22Rv1 (cell line): ENCODE data around the gene HMBS.
"Not testable (repeated sequence)": the region's sequence is repeated elsewhere in the genome, so short reads cannot be mapped to it uniquely, and the experiment has no call there.

ENCODE experiments used
- H3K27ac ChIP-seq: fragments of 450-650 bp; 2 replicates; pipeline ENCODE4 v1.5.1; 2017
- CTCF ChIP-seq: fragments of 450-650 bp; IDR thresholded peaks from 2 replicates; pipeline ENCODE4 v1.5.1; 2017; ENCODE audit warnings: mild to moderate bottlenecking
- ZFX ChIP-seq: fragments of 450-650 bp; IDR thresholded peaks from 2 replicates; pipeline ENCODE4 v1.6.1; 2017; ENCODE audit warnings: antibody characterized with exemption, borderline replicate concordance

The HMBS gene

DNA sequence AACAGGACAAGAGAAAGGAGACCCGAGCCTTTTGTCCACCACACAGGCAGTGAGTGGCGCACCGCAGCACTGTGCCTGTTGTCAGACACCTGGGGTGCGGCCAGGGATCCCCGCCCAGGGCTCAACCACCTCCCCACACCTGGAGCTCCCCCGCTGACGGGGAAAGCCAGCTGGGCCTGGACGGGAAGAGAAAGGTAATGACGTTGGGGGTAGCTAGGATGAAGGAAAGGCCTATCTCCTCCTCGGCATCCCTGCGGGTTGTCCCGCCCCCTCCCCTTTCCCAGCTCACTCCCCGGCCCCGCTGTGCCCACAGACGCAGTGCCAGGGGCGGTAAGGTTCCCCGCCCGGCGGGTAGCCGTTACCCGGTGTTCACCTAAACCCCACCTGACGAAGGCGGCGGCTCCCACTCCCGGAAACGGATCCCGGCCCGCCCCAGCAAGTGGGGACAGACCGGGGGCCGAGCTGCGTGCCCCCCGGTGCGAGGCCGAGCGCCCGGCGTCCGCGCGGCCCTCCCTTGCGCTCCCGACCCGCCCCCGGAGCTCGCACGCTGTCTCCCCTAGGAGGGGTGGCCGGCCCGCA lies 28.2 kb upstream of the HMBS start:
- peak overlapping the region; percentile 80 for H3K27ac ChIP-seq
- no peak for TF ChIP-seq CTCF
- TF ChIP-seq ZFX, result no peak

GRCh38 chr11:119057000-119057769 lies 27.5 kb upstream of the HMBS start, which contains the start of gene HYOU1:
Gene HYOU1, minus strand, starts transcription at chr11:119057205. Its CDS starts 1,045 bp downstream, at chr11:119056160.
- peak within 1 kb of the TSS; percentile 80 for H3K27ac ChIP-seq
- TF ChIP-seq ZFX, result no peak
- peak; percentile 49 for TF ChIP-seq CTCF

- not testable (repeated sequence) for H3K27ac ChIP-seq
Measured at GRCh38 chr11:119059128-119059527, 25.6 kb upstream of the HMBS start.

GRCh38 chr11:119061256-119061655 lies 23.4 kb upstream of the HMBS start:
- no peak overlapping the region for H3K27ac ChIP-seq

GRCh38 chr11:119062779-119063178 lies 21.9 kb upstream of the HMBS start:
- peak overlapping the region; percentile 4; the same call in 1 of the 2 replicates for H3K27ac ChIP-seq
- TF ChIP-seq CTCF (no peak), ZFX (no peak)

More at GRCh38 chr11:119061256-119061655, 23.4 kb upstream of the HMBS start:
- TF ChIP-seq CTCF (no peak), ZFX (no peak)

DNA sequence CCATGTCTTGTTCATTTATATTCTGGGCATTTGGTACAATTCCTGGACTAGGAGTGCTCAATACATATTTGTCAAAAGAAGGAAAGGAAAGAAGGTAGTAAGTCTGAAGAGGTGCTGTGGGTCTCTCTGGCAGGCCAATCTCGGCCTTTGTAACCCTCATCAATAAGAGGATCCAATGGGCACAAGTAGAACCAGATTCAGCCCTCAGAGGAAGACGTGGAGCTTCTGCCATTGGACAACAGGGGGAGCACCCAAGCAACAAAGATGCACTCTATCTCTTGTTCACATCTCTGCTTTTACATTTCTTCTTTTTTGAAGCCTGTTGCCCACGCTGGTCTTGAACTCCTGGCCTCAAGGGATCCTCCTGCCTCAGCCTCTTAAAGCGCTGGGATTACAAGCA lies 19.3 kb upstream of the HMBS start:
- H3K27ac ChIP-seq, result no peak overlapping the region
- no peak for TF ChIP-seq ZFX
- TF ChIP-seq CTCF, result peak; percentile 60

DNA sequence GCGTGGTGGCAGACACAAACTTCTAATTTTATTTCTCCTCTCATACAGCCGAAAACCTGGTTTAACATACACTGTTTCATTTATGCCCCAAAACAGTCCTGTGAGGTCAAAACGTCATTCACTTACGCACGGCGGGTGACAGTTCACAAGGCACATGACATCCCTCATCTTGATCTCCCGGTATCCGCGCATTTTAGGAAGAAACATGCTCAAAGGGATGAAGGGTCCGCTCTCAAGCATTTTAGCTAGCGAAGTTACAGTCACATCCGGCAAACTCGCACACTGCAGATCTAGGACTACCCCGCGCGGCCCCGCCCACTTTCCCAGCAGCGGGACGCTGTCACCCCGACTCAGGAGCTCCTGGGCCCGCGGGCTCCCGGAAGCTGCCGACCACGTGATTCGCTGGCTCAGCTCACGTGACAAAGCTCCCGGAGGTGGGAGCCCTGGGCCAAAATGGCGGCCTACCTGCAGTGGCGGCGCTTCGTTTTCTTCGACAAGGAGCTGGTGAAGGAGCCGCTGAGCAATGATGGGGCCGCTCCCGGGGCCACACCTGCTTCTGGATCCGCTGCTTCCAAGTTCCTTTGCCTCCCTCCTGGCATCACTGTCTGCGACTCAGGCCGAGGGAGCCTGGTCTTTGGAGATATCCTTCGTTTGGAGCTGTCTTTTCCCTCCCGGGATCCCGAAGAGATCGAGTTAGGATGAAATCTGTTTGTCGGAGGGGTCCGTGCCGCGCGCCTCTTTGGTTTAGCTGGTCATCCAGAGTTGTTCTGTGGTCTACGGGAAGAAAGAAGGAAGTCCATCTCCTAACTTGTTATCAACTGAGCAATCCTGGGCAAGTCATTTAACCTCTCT lies 17.1 kb upstream of the HMBS start, which contains the start of gene VPS11:
VPS11 (plus strand) TSS at position 448 of the 852 bp plus-strand sequence; CDS start at position 454, 6 bp downstream.
- H3K27ac ChIP-seq, result peak within 1 kb of the TSS; percentile 86
- no peak for TF ChIP-seq ZFX

GRCh38 chr11:119077839-119078238 lies 6.8 kb upstream of the HMBS start:
- TF ChIP-seq ZFX (no peak), CTCF (no peak)

More at GRCh38 chr11:119077839-119078238, 6.8 kb upstream of the HMBS start:
- no peak overlapping the region for H3K27ac ChIP-seq
